HG02623 (cell line): Measurements from ENCODE around the gene NDEL1.

Source experiments
- ATAC-seq: cut with Tn5 transposase; IDR thresholded peaks from one replicate; pipeline ENCODE4 v1.9.1; 2021; ENCODE audit warnings: moderate library complexity; ENCODE audit not compliant: unreplicated experiment

Gene NDEL1

GRCh38 chr17:8499614-8500013 is 63.9 kb downstream of the NDEL1 start:
- no peak for ATAC-seq

- no peak for ATAC-seq
Observed at GRCh38 chr17:8500609-8501008, 64.9 kb downstream of the NDEL1 start.

- no peak for ATAC-seq
Observed at GRCh38 chr17:8502126-8502525, 66.4 kb downstream of the NDEL1 start.

- ATAC-seq: no peak
Observed at GRCh38 chr17:8503368-8503767, 67.7 kb downstream of the NDEL1 start.

GRCh38 chr17:8503807-8504206 is 68.1 kb downstream of the NDEL1 start:
- no peak for ATAC-seq

GRCh38 chr17:8504460-8505207 is 69.0 kb downstream of the NDEL1 start:
- no peak for ATAC-seq

GRCh38 chr17:8506145-8506544 is 70.5 kb downstream of the NDEL1 start:
- ATAC-seq: no peak

GRCh38 chr17:8514801-8515200 is 79.1 kb downstream of the NDEL1 start:
- no peak for ATAC-seq
